ENCODE data around the gene CRADD.
"Not testable (repeated sequence)": the region's sequence is repeated elsewhere in the genome, so short reads cannot be mapped to it uniquely, and the experiment has no call there.

The CRADD gene

GRCh38 chr12:93677195-93678064, at the start of gene CRADD:
Gene CRADD, plus strand, starts transcription at chr12:93677375.
- DNase-seq, result peak; percentile 88

- DNase-seq, result no peak
These were observed 44.8 kb upstream of the CRADD start for GRCh38 chr12:93632383-93632782.

- DNase-seq, result no peak
These were observed 42.8 kb upstream of the CRADD start for GRCh38 chr12:93634416-93634815.

GRCh38 chr12:93636708-93637107, 40.5 kb upstream of the CRADD start:
- DNase-seq, result no peak

- DNase-seq, result no peak
These were observed 39.1 kb upstream of the CRADD start for GRCh38 chr12:93638095-93638494.

GRCh38 chr12:93638954-93639353, 38.2 kb upstream of the CRADD start:
- DNase-seq, result no peak

- no peak for DNase-seq
These were observed 37.8 kb upstream of the CRADD start for GRCh38 chr12:93639406-93639805.

GRCh38 chr12:93641380-93641779, 35.8 kb upstream of the CRADD start:
- not testable (repeated sequence) for DNase-seq

GRCh38 chr12:93642751-93643150, 34.4 kb upstream of the CRADD start:
- no peak for DNase-seq

- no peak for DNase-seq
These were observed 31.5 kb upstream of the CRADD start for GRCh38 chr12:93645702-93646101.

- no peak for DNase-seq
These were observed 26.5 kb upstream of the CRADD start for GRCh38 chr12:93650626-93651025.

GRCh38 chr12:93653079-93653478, 24.1 kb upstream of the CRADD start:
- no peak for DNase-seq

- no peak for DNase-seq
These were observed 23.5 kb upstream of the CRADD start for GRCh38 chr12:93653712-93654111.

- no peak for DNase-seq
These were observed 22.8 kb upstream of the CRADD start for GRCh38 chr12:93654421-93654820.

- DNase-seq, result no peak
These were observed 20.1 kb upstream of the CRADD start for GRCh38 chr12:93657071-93657470.

- no peak for DNase-seq
These were observed 16.2 kb upstream of the CRADD start for GRCh38 chr12:93661021-93661420.

- DNase-seq, result no peak
These were observed 14.0 kb upstream of the CRADD start for GRCh38 chr12:93663006-93663728.

- DNase-seq, result no peak
These were observed 13.5 kb upstream of the CRADD start for GRCh38 chr12:93663729-93664084.

- no peak for DNase-seq
These were observed 12.5 kb upstream of the CRADD start for GRCh38 chr12:93664573-93665138.

- DNase-seq, result no peak
These were observed 9.5 kb upstream of the CRADD start for GRCh38 chr12:93667672-93668071.

GRCh38 chr12:93668919-93669418, 8.2 kb upstream of the CRADD start:
- DNase-seq, result no peak

- DNase-seq, result no peak
These were observed 7.7 kb upstream of the CRADD start for GRCh38 chr12:93669452-93669851.

- DNase-seq, result no peak
These were observed 7.1 kb upstream of the CRADD start for GRCh38 chr12:93670104-93670503.

GRCh38 chr12:93671044-93671443, 6.1 kb upstream of the CRADD start:
- no peak for DNase-seq

All from DMS 273 treated with DMSO at 0.1 percent for 48 hours (cell line).